Measurements from ENCODE around the gene PPP1R9B.

Gene PPP1R9B

DNA sequence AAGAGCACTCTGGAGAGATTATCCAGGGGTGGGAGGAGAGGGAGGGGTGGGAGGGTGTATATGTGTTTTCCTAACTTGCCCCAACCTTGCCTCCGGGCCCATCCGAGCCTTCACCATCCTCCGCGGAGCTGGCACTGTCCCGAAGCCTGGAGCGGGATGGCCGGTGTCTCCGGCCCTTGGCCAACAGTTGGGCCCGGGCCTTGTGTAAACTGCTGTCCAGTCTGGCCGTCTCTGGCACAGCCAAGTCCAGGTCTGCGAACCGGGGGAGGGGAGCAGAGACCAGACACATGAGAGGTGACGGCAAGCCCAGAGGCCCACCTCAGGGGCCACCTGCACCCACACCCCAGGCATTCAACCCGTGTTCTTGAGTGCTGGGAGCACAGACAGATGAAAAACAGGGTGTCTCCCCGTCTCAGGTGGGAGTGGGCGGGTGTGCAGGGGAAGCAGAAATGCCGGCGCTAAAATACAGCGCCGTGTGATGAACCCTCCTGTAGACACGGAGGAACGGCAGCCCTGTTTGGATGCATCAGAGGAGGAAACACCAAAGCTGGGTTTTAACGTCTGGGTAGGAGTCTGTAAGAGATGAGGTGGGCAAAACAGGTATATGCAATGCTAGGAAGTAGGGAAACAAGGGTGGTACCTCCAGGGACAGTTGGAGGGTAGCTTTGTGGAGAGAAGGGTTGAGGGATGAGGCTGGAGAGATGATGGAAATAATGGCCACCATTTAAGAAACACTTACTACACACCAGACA is 32.2 kb downstream of the PPP1R9B start:
- TF ChIP-seq, protein P1, sequence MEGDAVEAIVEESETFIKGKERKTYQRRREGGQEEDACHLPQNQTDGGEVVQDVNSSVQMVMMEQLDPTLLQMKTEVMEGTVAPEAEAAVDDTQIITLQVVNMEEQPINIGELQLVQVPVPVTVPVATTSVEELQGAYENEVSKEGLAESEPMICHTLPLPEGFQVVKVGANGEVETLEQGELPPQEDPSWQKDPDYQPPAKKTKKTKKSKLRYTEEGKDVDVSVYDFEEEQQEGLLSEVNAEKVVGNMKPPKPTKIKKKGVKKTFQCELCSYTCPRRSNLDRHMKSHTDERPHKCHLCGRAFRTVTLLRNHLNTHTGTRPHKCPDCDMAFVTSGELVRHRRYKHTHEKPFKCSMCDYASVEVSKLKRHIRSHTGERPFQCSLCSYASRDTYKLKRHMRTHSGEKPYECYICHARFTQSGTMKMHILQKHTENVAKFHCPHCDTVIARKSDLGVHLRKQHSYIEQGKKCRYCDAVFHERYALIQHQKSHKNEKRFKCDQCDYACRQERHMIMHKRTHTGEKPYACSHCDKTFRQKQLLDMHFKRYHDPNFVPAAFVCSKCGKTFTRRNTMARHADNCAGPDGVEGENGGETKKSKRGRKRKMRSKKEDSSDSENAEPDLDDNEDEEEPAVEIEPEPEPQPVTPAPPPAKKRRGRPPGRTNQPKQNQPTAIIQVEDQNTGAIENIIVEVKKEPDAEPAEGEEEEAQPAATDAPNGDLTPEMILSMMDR (IDR thresholded peaks at IDR 0.05; ENCODE audit: low read depth, low read length): no peak
- no peak for DNase-seq (ENCODE audit: extremely low read depth, low read depth)

DNA sequence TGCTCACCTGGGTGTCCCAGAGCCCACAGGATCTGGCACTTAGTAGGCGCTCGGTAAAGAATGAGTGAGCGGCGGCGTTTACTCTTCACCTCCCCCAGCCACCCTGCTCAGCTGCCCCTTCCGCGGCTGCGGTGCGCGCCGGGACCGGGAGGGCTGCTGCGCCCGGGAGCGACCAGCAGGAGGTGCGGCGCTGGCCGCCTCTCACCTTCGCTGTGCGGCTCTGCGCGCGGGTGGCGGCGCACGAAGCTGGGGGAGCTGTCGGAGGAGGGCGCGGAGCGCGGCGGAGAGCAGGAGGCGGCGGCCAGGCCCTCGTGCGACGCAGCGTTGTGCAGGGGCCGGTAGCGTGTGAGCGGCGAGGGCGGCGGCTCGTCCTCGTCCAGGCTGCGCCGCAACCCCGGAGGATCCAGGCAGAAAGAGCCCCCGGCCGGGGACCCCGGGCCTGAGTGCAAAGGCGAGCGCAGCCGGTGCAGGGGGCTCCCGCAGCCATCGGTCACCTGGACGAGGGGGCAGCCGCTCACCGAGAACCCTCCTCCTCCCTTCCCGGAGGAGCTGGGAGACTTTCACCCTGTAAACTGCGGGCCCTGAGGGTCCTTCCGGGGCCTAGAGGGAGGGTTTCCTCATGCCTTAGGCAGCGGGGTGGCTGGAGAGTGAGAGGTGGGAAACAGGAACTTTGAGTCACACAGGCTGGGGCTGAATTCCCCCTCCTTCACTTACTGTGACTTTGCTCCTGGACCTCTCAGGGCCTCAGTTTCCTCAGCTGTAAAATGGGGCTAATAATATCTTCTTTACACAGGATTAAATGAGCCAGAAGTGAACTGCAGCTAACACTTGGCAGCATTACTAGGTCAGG is 33.0 kb downstream of the PPP1R9B start:
- TF ChIP-seq, protein P1 (IDR thresholded peaks at IDR 0.05; ENCODE audit: low read depth, low read length): peak; percentile 40
- DNase-seq (ENCODE audit: extremely low read depth, low read depth): no peak

GRCh38 chr17:50115756-50116155 is 34.7 kb downstream of the PPP1R9B start:
- DNase-seq (ENCODE audit: extremely low read depth, low read depth): no peak
- TF ChIP-seq, protein P1 (IDR thresholded peaks at IDR 0.05; ENCODE audit: low read depth, low read length): no peak

DNA sequence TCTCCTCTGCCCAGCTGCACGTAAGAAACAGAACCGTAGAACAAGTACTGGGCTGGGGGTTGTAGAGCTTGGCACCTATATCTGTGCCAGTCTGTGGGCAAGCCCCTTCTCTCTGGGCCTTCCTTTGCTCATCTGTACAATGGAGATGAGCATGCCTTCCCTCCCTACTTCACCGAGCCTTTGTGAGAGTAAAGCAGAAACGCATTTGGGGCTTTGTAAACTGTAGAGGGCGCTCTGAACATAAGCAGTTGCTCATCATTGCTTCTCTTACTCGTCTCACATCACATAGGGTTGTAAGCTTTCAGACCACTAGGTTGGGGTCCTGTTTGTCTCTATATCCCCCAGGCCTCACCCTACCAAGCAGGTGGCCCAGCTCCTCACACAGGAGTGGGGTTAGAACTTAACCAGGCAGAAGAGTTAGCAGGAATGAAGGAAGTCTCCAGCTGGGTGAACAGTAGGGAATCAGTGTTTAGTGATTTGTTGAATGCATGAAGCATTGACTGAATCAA is 35.6 kb downstream of the PPP1R9B start:
- DNase-seq (ENCODE audit: extremely low read depth, low read depth): no peak
- TF ChIP-seq, protein P1 (IDR thresholded peaks at IDR 0.05; ENCODE audit: low read depth, low read length): peak; percentile 76

DNA sequence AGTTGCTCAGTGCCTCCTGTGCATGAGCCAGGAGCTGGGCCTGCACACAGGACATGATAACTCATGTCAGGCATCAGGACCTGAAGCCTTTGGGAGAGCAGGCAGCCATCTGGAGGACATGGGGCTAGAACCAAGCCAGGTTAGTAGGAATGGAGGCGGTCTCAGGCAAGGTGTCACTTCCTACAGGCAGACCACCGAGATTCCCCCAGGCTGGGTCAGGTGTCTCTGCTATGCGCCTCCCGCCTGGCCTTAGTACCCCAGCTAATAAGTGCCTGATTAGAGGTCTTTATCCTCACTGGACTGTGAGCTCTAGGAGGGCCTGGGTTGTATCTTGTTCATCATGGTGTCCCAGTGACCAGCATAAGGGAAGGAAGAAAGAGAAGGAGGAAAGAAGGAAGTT is 36.1 kb downstream of the PPP1R9B start:
- DNase-seq (ENCODE audit: extremely low read depth, low read depth): no peak

DNA sequence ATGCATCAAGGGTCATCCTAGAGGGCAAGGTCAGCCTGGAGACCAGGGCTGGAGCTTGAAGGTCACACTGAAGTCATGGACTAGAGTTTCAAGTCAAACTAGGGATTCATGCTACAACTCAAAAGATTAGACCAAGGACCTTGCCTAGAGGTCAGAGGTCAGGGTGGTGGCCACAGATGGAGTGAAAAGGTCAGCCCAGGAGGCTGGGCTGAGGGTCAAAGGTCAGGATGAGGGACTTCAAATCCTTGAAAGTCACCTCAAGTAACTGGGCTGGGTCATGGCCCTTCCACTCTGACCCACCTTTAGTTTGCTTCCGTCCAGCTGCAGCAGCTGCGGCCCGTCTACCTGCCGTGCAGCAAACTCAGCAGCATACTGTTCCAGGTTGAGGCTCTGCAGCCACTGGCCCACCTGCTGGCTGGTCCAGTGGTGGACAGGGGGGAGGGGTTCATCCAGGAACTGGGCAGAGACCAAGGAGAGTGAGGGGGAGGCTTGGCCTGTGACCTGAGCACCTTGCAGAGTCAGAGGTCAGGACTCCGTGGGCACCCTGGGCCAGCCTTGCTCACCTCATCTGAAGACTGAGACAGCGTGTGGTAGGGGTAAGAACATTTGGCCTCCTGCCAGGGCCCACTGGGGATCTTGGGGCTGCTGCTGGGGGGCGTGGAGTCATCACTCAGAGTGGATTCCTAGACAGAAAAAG is 36.7 kb downstream of the PPP1R9B start:
- TF ChIP-seq, protein P1 (IDR thresholded peaks at IDR 0.05; ENCODE audit: low read depth, low read length): no peak
- DNase-seq (ENCODE audit: extremely low read depth, low read depth): no peak

More for the DNA sequence above, 36.1 kb downstream of the PPP1R9B start:
- TF ChIP-seq, protein P1 (IDR thresholded peaks at IDR 0.05; ENCODE audit: low read depth, low read length): no peak
